ENCODE measurements around the gene SLX4IP. TPM values are rescaled to one million over a fixed set of nuclear protein-coding genes. Genes with fewer than 3 reads are reported as not detected.

SLX4IP gene
- total RNA-seq, 4 donors from 2014 or later = 4.8 to 7.2 (median 5.7) TPM

DNA sequence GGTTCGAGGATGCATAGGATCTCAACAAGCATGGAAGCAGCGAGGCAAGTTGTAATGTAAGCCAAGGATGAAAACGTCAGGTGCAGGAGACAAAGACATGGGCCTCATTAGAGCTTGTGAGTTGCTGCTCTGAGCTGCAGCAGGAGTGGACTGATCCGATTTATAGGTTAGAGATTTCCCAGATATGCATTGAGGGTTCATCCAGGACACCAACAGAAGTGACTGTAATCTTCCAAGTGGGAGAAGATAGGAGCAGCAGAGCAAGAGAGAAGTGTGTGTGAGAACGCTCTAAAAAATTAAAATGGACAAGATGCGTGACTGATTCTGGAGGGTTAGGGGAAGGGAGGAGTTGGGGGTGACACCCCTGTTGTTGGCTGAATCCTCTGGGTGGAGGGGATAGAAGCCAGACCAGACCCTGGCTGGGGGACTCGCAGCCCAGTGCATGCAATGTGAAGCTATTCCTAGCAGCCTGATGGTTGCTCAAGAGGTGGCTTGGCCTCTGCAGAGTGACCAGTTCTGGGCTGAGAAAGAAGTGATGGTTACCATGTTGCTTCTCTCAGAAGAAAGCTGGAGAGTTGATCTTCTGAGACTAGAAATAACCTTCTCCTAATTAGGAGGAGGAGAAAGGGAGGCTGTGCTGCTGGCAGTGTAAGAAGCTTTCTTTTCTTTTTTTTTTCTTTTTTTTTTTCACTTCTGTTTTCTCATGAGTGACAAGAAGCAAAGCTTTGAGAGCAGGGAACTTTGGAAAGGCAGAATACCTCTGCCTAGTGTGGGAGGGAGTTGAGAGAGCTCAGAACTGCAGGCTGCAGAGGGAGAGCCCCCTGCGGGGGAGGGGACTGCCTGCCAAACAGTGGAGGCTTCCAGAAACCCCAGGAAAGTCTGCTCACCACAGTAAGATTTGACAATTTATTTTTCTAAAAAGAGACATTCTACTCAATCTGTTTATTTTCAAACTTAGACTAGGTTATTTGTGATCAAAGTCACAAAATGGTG lies 116.9 kb downstream of the SLX4IP start:
- Histone ChIP-seq H3K9me3 (no peaks in the 10 kb centered on the region), H3K4me1 (peaks cover 24% of the 10 kb centered on the region), H3K27me3 (no peaks in the 10 kb centered on the region), H3K36me3 (no peaks in the 10 kb centered on the region), H3K4me3 (no peak overlapping the region), H3K27ac (no peak overlapping the region)
- no peak for TF ChIP-seq POLR2A (IDR thresholded peaks at IDR 0.05)
- no peak for TF ChIP-seq EP300 (IDR thresholded peaks at IDR 0.05)
- no peak for TF ChIP-seq POLR2AphosphoS5 (IDR thresholded peaks at IDR 0.05)
- TF ChIP-seq, protein P1, sequence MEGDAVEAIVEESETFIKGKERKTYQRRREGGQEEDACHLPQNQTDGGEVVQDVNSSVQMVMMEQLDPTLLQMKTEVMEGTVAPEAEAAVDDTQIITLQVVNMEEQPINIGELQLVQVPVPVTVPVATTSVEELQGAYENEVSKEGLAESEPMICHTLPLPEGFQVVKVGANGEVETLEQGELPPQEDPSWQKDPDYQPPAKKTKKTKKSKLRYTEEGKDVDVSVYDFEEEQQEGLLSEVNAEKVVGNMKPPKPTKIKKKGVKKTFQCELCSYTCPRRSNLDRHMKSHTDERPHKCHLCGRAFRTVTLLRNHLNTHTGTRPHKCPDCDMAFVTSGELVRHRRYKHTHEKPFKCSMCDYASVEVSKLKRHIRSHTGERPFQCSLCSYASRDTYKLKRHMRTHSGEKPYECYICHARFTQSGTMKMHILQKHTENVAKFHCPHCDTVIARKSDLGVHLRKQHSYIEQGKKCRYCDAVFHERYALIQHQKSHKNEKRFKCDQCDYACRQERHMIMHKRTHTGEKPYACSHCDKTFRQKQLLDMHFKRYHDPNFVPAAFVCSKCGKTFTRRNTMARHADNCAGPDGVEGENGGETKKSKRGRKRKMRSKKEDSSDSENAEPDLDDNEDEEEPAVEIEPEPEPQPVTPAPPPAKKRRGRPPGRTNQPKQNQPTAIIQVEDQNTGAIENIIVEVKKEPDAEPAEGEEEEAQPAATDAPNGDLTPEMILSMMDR (IDR thresholded peaks at IDR 0.05) = no peak
- WGBS = 90% methylated on average over 8 of the region's 8 CpGs
- no peak for DNase-seq (ENCODE audit: low spot score in 2 of 2)

- DNase-seq (ENCODE audit: low spot score in 2 of 2) = no peak
- TF ChIP-seq POLR2A (IDR thresholded peaks at IDR 0.05) (no peak), EP300 (IDR thresholded peaks at IDR 0.05) (no peak), POLR2AphosphoS5 (IDR thresholded peaks at IDR 0.05) (no peak)
- TF ChIP-seq, protein P1 (IDR thresholded peaks at IDR 0.05) = peak; percentile 69 to 73
- Histone ChIP-seq H3K27ac (no peak overlapping the region), H3K4me1 (peaks cover 32% of the 10 kb centered on the region), H3K4me3 (no peak overlapping the region), H3K36me3 (no peaks in the 10 kb centered on the region), H3K9me3 (no peaks in the 10 kb centered on the region), H3K27me3 (no peaks in the 10 kb centered on the region)
- 38% methylated on average over 5 of the region's 5 CpGs for WGBS
Observed at GRCh38 chr20:10553326-10553984, 118.3 kb downstream of the SLX4IP start.

DNA sequence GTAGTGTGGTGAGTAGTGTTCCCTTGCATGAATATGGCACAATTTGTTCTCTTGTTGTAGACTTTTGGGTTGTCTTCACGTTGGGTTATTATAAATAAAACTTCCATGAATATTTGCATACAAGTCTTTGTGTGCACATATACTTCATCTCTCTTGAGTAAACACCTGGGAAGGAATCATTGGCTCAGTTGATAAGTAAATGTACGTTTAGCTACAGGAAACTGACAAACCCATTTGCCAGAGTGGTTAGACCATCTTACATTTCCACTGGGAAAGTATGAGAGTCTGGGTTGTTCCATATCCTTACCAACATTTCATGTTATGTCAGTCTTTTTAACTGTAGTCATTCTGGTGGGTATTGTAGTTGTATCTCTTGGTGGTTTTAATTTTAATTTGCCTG lies 119.2 kb downstream of the SLX4IP start:
- H3K27ac ChIP-seq = no peak overlapping the region
- H3K27me3 ChIP-seq = no peaks in the 10 kb centered on the region
- no peaks in the 10 kb centered on the region for H3K36me3 ChIP-seq
- peaks cover 37% of the 10 kb centered on the region for H3K4me1 ChIP-seq
- TF ChIP-seq EP300 (IDR thresholded peaks at IDR 0.05) (no peak), POLR2AphosphoS5 (IDR thresholded peaks at IDR 0.05) (no peak), POLR2A (IDR thresholded peaks at IDR 0.05) (no peak)
- TF ChIP-seq, protein P1 (IDR thresholded peaks at IDR 0.05) = no peak
- no peak for DNase-seq (ENCODE audit: low spot score in 2 of 2)
- WGBS = 78% methylated on average over 2 of the region's 2 CpGs
- no peaks in the 10 kb centered on the region for H3K9me3 ChIP-seq
- H3K4me3 ChIP-seq = no peak overlapping the region

GRCh38 chr20:10555393-10555792 lies 120.3 kb downstream of the SLX4IP start:
- no peaks in the 10 kb centered on the region for H3K36me3 ChIP-seq
- no peaks in the 10 kb centered on the region for H3K9me3 ChIP-seq
- H3K4me1 ChIP-seq = peaks cover 36% of the 10 kb centered on the region
- WGBS = 92% methylated on average over 3 of the region's 3 CpGs
- H3K27ac ChIP-seq = no peak overlapping the region
- TF ChIP-seq POLR2A (IDR thresholded peaks at IDR 0.05) = no peak
- TF ChIP-seq POLR2AphosphoS5 (IDR thresholded peaks at IDR 0.05) = no peak
- TF ChIP-seq, protein P1 (IDR thresholded peaks at IDR 0.05) = no peak
- no peak for TF ChIP-seq EP300 (IDR thresholded peaks at IDR 0.05)
- DNase-seq (ENCODE audit: low spot score in 2 of 2) = no peak
- H3K27me3 ChIP-seq = no peaks in the 10 kb centered on the region
- H3K4me3 ChIP-seq = no peak overlapping the region

DNA sequence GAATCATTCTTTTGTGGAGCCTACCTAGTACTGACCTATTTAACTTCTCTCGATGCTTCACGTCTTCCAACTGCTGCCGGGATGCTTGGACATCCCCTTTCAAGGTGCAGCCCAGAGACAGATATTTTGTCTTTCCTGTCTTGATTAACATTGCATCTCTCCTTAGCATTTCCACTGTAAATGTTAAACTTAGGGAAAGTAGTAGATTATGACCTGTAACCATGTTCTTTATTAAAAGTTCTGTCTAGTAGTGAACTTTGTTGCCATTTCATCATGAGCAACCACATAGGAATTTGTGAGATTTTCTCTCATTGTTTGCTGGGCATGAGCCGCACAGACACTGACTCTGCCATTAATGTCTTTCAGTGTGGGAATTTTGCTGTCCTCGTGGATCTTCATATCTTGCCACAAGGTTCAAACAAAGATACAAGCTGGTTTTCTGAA lies 120.8 kb downstream of the SLX4IP start:
- Histone ChIP-seq H3K4me1 (peaks cover 36% of the 10 kb centered on the region), H3K36me3 (no peaks in the 10 kb centered on the region), H3K9me3 (no peaks in the 10 kb centered on the region), H3K27ac (no peak overlapping the region), H3K4me3 (no peak overlapping the region), H3K27me3 (no peaks in the 10 kb centered on the region)
- 66% methylated on average over 5 of the region's 5 CpGs for WGBS
- no peak for DNase-seq (ENCODE audit: low spot score in 2 of 2)
- TF ChIP-seq POLR2A (IDR thresholded peaks at IDR 0.05) (no peak), EP300 (IDR thresholded peaks at IDR 0.05) (no peak), POLR2AphosphoS5 (IDR thresholded peaks at IDR 0.05) (no peak)
- TF ChIP-seq, protein P1 (IDR thresholded peaks at IDR 0.05) = no peak
